Fibroblast of the aortic adventitia (primary cell): Measurements from ENCODE around the gene WDR77. TPM values are rescaled to one million over a fixed set of nuclear protein-coding genes. Genes with fewer than 3 reads are reported as not detected.
A peak's percentile ranks its signal among the peaks of the same experiment; 100 is the strongest.

ENCODE experiments used
- DNase-seq: peaks from one replicate; pipeline ENCODE4 v3.0.0-alpha.2; 2010; ENCODE audit warnings: low read depth
- H3K4me3 ChIP-seq: 2 replicates; pipeline ENCODE4 v1.5.1; 2011; ENCODE audit warnings: low read depth, mild to moderate bottlenecking, control low read depth, low read length, moderate library complexity
- CTCF ChIP-seq: IDR thresholded peaks from 2 replicates; pipeline ENCODE4 v1.5.1; 2011; ENCODE audit warnings: mild to moderate bottlenecking, low read length, control low read depth, inconsistent platforms; ENCODE audit not compliant: insufficient read depth
- total RNA-seq: library from RNA; depleted of rRNA; stranded (reverse); fragments of >200 nt; gene quantifications from 2 replicates; pipeline ENCODE4 v1.2.3, GENCODE V29; 2012; ENCODE audit warnings: low replicate concordance

Gene WDR77
- total RNA-seq, 1 donor: 22.1 TPM

DNA sequence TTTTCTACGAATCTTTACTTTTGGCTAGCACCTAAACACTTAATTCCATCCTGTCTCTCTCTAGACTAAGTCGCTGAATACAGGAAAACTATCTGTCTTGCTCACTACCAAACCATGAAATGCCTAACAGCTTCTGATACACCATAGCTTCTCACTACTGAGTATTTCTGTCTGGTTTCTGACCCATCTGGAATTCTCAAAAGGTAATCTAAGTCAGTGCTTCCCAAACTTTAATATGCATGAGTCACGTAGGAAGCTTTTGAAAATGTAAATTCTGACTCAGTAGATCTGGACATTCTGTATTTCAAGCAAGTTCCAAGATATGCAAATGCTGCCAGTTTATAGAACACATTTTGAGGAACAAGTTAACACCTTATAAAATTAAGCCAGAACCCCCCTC is 12.3 kb downstream of the WDR77 start:
- TF ChIP-seq CTCF: no peak
- no peak overlapping the region for H3K4me3 ChIP-seq
- DNase-seq: peak; percentile 13

DNA sequence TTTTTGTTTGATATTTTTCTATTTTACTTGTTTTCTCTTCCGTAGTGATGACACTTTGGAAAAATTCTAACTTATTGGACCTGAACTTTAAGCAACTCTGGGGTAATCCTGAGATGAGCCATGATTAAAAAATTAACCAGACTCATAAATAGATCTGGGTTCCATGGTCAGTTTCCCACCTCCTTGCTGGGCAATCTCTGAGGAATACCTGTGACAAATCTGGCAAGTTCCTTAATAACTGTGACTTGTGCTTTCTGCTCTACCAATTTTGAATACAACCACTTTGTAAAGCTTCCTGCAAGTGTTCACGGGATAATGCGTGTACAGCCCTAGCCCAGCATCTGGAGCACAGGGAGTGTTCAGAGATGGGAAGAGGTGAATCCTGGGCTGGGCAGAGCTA is 24.8 kb downstream of the WDR77 start:
- TF ChIP-seq CTCF: no peak
- no peak overlapping the region for H3K4me3 ChIP-seq
- DNase-seq: no peak

- H3K4me3 ChIP-seq: no peak overlapping the region
- no peak for DNase-seq
- no peak for TF ChIP-seq CTCF
Observed at GRCh38 chr1:111422546-111423391, 26.3 kb downstream of the WDR77 start.

GRCh38 chr1:111420377-111420776 is 28.7 kb downstream of the WDR77 start:
- DNase-seq: no peak
- no peak for TF ChIP-seq CTCF
- no peak overlapping the region for H3K4me3 ChIP-seq

DNA sequence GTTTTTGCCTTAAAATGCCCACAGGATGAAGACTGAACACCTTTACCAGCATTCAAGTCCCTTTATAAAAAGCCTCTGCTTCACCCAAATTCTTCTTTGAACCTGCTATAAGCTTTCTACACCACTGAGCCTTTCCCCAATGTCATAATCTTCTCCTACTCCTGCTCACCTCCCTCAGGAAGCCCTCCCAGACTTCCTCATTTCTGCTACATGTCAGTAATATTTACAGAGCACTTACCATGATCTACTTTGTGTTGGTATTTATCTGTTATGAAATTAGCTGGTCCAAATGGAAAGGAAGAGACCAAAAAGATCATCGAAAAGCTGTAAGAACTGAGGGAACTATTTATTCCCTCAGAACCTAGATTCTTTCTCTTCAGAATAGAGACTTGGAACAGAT is 30.0 kb downstream of the WDR77 start:
- TF ChIP-seq CTCF: no peak
- H3K4me3 ChIP-seq: no peak overlapping the region
- no peak for DNase-seq

DNA sequence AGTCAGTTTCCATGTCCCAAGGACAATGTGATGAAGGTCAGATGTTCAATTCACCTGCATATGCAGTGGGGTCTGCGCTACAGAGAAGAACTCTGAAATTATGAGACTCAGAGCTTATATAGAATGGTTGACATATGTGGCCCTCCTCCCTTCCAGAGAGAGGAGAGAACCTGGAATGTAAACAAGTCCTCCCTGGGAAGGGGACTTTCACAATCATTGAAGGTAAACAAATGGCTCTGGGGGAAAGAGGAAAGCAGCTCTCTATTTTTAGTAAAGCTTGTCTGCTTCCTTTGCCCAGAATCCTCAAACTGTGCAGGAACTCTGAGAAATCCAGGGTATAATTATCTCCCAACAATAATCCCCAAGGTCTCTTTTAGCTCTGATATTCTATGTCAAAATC is 31.3 kb downstream of the WDR77 start:
- no peak overlapping the region for H3K4me3 ChIP-seq
- no peak for TF ChIP-seq CTCF
- no peak for DNase-seq

- no peak overlapping the region for H3K4me3 ChIP-seq
- no peak for TF ChIP-seq CTCF
- no peak for DNase-seq
Observed at GRCh38 chr1:111415461-111415860, 33.6 kb downstream of the WDR77 start.
